Measurements from ENCODE around the gene ANKLE1. TPM values are rescaled to one million over a fixed set of nuclear protein-coding genes. Genes with fewer than 3 reads are reported as not detected.

Gene ANKLE1
- total RNA-seq, 2 experiments from 2014 or later: 9.2 to 17.2 TPM

GRCh38 chr19:17243211-17243829, 38.4 kb upstream of the ANKLE1 start:
- no peak for DNase-seq
- Mint-ChIP-seq H3K4me3 (no peak overlapping the region), H3K4me1 (peaks cover 7% of the 10 kb centered on the region), H3K27me3 (peaks cover 22% of the 10 kb centered on the region), H3K27ac (no peak overlapping the region), H3K9me3 (ENCODE audit: low read depth) (no peaks in the 10 kb centered on the region), H3K36me3 (no peaks in the 10 kb centered on the region)
- ATAC-seq: no peak
- CTCF ChIA-PET: interaction anchor here (1.0 to 2.0 kb wide), 2 partner anchors 10 to 17 kb away, joined by 5 to 10 read pairs; no protein-coding TSS in a partner anchor

- Mint-ChIP-seq H3K36me3 (no peaks in the 10 kb centered on the region), H3K9me3 (ENCODE audit: low read depth) (no peaks in the 10 kb centered on the region), H3K4me3 (peak overlapping the region; percentile 9), H3K4me1 (peaks cover 7% of the 10 kb centered on the region), H3K27me3 (peaks cover 22% of the 10 kb centered on the region), H3K27ac (no peak overlapping the region)
- no peak for DNase-seq
- CTCF ChIA-PET: interaction anchor here (1.0 to 2.0 kb wide), 2 partner anchors 16 to 75 kb away, joined by 3 to 10 read pairs; no protein-coding TSS in a partner anchor
- no peak for ATAC-seq
Measured at GRCh38 chr19:17243830-17244617, 37.7 kb upstream of the ANKLE1 start.

DNA sequence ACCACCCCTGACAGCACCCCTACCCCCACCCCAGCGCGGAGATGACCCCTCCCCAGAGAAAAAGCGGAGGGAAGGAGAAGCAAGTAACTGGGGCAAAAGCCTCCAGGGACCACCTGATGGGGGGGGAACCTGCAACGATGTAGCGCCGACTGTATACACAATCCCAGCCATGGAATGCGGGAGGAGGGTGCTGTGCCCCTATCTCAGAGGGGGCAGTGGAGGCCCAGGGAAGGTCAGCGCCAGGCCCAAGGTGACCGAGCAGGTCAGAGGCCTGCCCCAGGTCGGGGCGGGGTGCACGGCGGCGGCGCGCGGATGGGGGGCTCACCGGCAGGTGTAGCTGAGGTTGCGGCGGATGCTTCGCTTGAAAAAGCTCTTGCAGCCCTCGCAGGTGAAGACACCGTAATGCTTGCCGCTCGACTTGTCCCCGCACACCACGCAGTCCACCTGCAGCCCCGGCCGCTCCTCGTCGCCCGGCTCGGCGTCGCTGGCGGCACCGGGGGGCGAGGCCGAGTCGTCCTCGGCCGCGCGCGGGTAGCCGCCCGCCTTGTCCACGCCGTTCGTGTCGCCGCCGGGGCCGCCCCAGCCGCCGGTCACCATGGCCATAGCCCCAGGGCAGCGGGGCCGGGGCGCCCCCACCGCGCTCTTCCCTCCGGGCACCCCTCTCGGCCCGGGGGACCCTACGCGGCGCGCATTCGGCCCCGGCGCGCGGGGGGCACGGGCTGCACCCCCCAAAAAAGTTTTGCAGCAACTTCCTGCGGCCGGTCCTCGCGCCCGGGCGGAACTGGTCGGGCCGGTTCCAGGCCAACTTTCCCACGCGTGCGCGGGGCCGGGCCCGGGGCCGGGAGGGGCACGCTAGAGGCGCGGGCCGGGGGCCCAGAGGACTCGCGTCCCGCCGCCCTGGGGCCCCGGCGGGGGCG, 36.8 kb upstream of the ANKLE1 start:
- DNase-seq: no peak
- Mint-ChIP-seq H3K4me1 (peaks cover 7% of the 10 kb centered on the region), H3K27me3 (peaks cover 22% of the 10 kb centered on the region), H3K4me3 (peak overlapping the region; percentile 9), H3K36me3 (no peaks in the 10 kb centered on the region), H3K9me3 (ENCODE audit: low read depth) (no peaks in the 10 kb centered on the region), H3K27ac (no peak overlapping the region)
- ATAC-seq: no peak
- CTCF ChIA-PET: interaction anchor here (0.7 to 1.0 kb wide), 2 partner anchors 19 to 75 kb away, joined by 3 read pairs; partner anchors contain the start of gene OCEL1

- peaks cover 22% of the 10 kb centered on the region for H3K27me3 Mint-ChIP-seq
- DNase-seq (no peak), ATAC-seq (peak; percentile 4)
- peak within 1 kb of the TSS; percentile 54 for H3K27ac Mint-ChIP-seq
- H3K36me3 Mint-ChIP-seq: no peaks in the 10 kb centered on the region
- CTCF ChIA-PET: no interaction called here
- no peaks in the 10 kb centered on the region for H3K9me3 Mint-ChIP-seq (ENCODE audit: low read depth)
- H3K4me3 Mint-ChIP-seq: peak within 1 kb of the TSS; percentile 74
- peaks cover 7% of the 10 kb centered on the region for H3K4me1 Mint-ChIP-seq
Measured at GRCh38 chr19:17245535-17245984, 36.1 kb upstream of the ANKLE1 start, which contains the start of gene NR2F6. TSS of gene NR2F6 (minus strand) at chr19:17245919. CDS start at chr19:17245220, 699 bp downstream.

GRCh38 chr19:17246681-17247425, 34.8 kb upstream of the ANKLE1 start:
- peaks cover 22% of the 10 kb centered on the region for H3K27me3 Mint-ChIP-seq
- CTCF ChIA-PET: no interaction called here
- no peaks in the 10 kb centered on the region for H3K9me3 Mint-ChIP-seq (ENCODE audit: low read depth)
- ATAC-seq (no peak), DNase-seq (no peak)
- H3K4me3 Mint-ChIP-seq: peak overlapping the region; percentile 74
- H3K4me1 Mint-ChIP-seq: peaks cover 7% of the 10 kb centered on the region
- H3K36me3 Mint-ChIP-seq: no peaks in the 10 kb centered on the region
- no peak overlapping the region for H3K27ac Mint-ChIP-seq

DNA sequence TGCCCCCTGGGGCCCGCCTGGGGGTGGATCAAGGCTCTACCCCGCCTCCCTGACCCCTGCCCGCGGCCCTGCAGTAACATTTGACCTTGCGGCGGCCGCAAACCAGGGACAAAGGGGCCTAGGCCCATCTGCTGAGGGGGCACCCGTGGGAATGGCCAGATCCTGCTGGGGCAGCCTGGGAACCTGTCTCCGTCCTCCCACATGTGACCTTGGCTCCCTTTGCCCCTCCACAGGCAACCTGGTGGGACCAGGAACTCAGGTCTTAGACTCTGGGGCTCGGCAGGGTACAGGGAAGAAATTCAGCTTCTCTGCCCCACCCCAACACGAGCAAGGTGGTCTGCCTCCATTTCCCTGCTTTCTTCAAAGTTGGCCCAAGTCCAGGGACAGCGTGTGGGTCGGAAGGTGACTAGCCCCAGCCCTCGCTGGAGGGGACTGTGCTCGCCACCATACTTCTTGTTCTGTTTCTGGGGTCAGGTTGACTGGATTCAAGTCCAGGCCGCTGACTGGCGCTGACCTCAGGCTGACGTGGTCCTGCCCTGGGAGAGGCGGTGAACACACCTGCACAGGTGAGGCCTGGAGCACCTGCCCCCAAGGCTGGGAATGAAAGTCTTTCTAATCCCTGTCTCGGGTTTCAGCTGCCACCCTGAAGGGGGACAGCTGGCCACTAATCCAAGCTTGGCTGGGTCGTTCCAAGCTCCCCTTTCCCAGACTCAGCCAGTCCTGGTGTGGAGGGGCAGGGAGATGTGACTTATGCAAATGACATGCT, 33.5 kb upstream of the ANKLE1 start:
- Mint-ChIP-seq H3K9me3 (ENCODE audit: low read depth) (no peaks in the 10 kb centered on the region), H3K36me3 (no peaks in the 10 kb centered on the region), H3K4me3 (no peak overlapping the region), H3K4me1 (peaks cover 7% of the 10 kb centered on the region), H3K27me3 (peaks cover 22% of the 10 kb centered on the region), H3K27ac (no peak overlapping the region)
- DNase-seq (no peak), ATAC-seq (no peak)
- CTCF ChIA-PET: interaction anchor here (0.6 to 3.0 kb wide), 2 partner anchors 12 to 98 kb away, joined by 4 to 23 read pairs; no protein-coding TSS in a partner anchor

GRCh38 chr19:17249887-17250548, 31.7 kb upstream of the ANKLE1 start:
- CTCF ChIA-PET: interaction anchor here (1.1 to 3.0 kb wide), 3 partner anchors 10 to 32 kb away, joined by 3 to 23 read pairs (median 3); partner anchors contain the start of gene ANKLE1
- Mint-ChIP-seq H3K4me1 (peaks cover 7% of the 10 kb centered on the region), H3K9me3 (ENCODE audit: low read depth) (no peaks in the 10 kb centered on the region), H3K27ac (no peak overlapping the region), H3K36me3 (no peaks in the 10 kb centered on the region), H3K4me3 (no peak overlapping the region), H3K27me3 (peaks cover 13% of the 10 kb centered on the region)
- ATAC-seq (no peak), DNase-seq (no peak)

DNA sequence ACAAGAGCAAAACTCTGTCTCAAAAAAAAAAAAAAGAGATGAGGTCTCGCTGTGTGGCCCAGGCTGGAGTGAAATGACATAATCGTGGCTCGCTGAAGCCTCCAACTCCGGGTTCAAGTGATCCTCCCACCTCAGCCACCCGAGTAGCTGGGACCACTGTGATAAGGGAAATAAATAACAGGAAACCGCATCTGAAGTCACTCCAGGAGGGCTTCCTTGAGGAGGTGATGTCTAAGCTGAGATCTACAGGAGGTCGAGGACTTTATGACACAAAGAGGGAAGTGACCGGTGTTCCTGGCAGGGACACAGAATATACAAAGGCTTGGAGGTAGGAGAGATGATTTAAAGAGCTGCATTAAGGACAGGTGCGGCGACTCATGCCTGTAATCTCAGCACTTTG, 27.1 kb upstream of the ANKLE1 start:
- ATAC-seq (no peak), DNase-seq (no peak)
- Mint-ChIP-seq H3K27me3 (no peaks in the 10 kb centered on the region), H3K27ac (no peak overlapping the region), H3K4me1 (no peaks in the 10 kb centered on the region), H3K36me3 (no peaks in the 10 kb centered on the region), H3K9me3 (ENCODE audit: low read depth) (no peaks in the 10 kb centered on the region), H3K4me3 (no peak overlapping the region)
- CTCF ChIA-PET: interaction anchor here (0.9 to 1.4 kb wide), 2 partner anchors 9 to 12 kb away, joined by 3 read pairs; partner anchors contain the start of gene USHBP1

- Mint-ChIP-seq H3K27me3 (no peaks in the 10 kb centered on the region), H3K9me3 (ENCODE audit: low read depth) (no peaks in the 10 kb centered on the region), H3K4me3 (no peak overlapping the region), H3K27ac (no peak overlapping the region), H3K36me3 (no peaks in the 10 kb centered on the region), H3K4me1 (no peaks in the 10 kb centered on the region)
- CTCF ChIA-PET: interaction anchor here (0.9 to 1.4 kb wide), 4 partner anchors 9 to 37 kb away, joined by 3 to 5 read pairs (median 3); partner anchors contain the start of genes ANKLE1 and USHBP1
- DNase-seq (no peak), ATAC-seq (no peak)
Measured at GRCh38 chr19:17255150-17255621, 26.5 kb upstream of the ANKLE1 start.

GRCh38 chr19:17256130-17256529, 25.6 kb upstream of the ANKLE1 start:
- DNase-seq (no peak), ATAC-seq (no peak)
- Mint-ChIP-seq H3K4me3 (no peak overlapping the region), H3K4me1 (peaks cover 6% of the 10 kb centered on the region), H3K27me3 (no peaks in the 10 kb centered on the region), H3K27ac (no peak overlapping the region), H3K9me3 (ENCODE audit: low read depth) (no peaks in the 10 kb centered on the region), H3K36me3 (no peaks in the 10 kb centered on the region)
- CTCF ChIA-PET: interaction anchor here (1.1 to 1.3 kb wide), 2 partner anchors 26 to 36 kb away, joined by 3 to 5 read pairs; partner anchors contain the start of gene ANKLE1

GRCh38 chr19:17259118-17259780, 22.5 kb upstream of the ANKLE1 start:
- DNase-seq: no peak
- no peak overlapping the region for H3K4me3 Mint-ChIP-seq
- CTCF ChIA-PET: interaction anchor here (0.6 to 12.2 kb wide), 10 partner anchors 8 to 191 kb away, joined by 3 to 132 read pairs (median 10); partner anchors contain the start of genes ANKLE1 and BABAM1
- H3K27me3 Mint-ChIP-seq: no peaks in the 10 kb centered on the region
- no peak overlapping the region for H3K27ac Mint-ChIP-seq
- no peaks in the 10 kb centered on the region for H3K36me3 Mint-ChIP-seq
- no peaks in the 10 kb centered on the region for H3K9me3 Mint-ChIP-seq (ENCODE audit: low read depth)
- peaks cover 6% of the 10 kb centered on the region for H3K4me1 Mint-ChIP-seq
- no peak for ATAC-seq
